ENCODE results near the gene DLG2. TPM values are rescaled to one million over a fixed set of nuclear protein-coding genes. Genes with fewer than 3 reads are reported as not detected.

Gene DLG2
- total and polyA plus RNA-seq, 2 of the 8 experiments (the other 6 are each of a cell fraction or from before 2014, with no cell fraction given) = 1.7 to 14.3 TPM

DNA sequence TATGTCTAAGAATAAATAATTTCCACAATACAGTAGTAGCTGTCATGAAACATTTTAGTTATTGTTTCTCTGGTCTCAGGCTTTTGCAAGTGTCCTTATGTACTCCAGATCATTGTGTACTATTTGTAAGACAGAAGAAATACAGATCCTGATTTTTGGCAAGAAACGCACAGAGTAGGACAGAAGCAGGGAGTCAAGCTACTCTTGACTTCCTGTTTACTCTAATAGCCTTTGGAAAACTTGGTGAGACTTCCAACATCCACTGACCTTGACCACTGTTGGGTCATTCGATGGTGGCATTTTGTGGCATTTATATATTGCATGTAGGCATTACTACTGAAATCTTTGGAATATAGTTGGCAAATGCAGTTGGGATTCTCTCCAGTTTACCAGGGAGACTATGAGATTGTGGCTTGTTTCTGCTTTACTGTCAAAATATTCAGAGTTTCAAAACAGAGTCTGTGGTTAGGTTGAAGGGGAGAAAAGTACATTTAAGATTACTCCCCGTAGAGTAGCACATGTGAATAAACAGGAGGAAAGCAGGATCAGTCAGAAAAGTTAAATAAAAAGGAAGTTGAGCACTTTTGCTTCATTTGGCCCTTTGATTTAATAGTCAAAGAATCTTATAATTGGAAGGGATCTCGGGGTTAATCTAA, 1614.8 kb downstream of the DLG2 start (continued):
- TF ChIP-seq, protein P1, sequence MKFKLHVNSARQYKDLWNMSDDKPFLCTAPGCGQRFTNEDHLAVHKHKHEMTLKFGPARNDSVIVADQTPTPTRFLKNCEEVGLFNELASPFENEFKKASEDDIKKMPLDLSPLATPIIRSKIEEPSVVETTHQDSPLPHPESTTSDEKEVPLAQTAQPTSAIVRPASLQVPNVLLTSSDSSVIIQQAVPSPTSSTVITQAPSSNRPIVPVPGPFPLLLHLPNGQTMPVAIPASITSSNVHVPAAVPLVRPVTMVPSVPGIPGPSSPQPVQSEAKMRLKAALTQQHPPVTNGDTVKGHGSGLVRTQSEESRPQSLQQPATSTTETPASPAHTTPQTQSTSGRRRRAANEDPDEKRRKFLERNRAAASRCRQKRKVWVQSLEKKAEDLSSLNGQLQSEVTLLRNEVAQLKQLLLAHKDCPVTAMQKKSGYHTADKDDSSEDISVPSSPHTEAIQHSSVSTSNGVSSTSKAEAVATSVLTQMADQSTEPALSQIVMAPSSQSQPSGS (IDR thresholded peaks at IDR 0.05; ENCODE audit: low read length) = no peak
- TF ChIP-seq, protein P2, sequence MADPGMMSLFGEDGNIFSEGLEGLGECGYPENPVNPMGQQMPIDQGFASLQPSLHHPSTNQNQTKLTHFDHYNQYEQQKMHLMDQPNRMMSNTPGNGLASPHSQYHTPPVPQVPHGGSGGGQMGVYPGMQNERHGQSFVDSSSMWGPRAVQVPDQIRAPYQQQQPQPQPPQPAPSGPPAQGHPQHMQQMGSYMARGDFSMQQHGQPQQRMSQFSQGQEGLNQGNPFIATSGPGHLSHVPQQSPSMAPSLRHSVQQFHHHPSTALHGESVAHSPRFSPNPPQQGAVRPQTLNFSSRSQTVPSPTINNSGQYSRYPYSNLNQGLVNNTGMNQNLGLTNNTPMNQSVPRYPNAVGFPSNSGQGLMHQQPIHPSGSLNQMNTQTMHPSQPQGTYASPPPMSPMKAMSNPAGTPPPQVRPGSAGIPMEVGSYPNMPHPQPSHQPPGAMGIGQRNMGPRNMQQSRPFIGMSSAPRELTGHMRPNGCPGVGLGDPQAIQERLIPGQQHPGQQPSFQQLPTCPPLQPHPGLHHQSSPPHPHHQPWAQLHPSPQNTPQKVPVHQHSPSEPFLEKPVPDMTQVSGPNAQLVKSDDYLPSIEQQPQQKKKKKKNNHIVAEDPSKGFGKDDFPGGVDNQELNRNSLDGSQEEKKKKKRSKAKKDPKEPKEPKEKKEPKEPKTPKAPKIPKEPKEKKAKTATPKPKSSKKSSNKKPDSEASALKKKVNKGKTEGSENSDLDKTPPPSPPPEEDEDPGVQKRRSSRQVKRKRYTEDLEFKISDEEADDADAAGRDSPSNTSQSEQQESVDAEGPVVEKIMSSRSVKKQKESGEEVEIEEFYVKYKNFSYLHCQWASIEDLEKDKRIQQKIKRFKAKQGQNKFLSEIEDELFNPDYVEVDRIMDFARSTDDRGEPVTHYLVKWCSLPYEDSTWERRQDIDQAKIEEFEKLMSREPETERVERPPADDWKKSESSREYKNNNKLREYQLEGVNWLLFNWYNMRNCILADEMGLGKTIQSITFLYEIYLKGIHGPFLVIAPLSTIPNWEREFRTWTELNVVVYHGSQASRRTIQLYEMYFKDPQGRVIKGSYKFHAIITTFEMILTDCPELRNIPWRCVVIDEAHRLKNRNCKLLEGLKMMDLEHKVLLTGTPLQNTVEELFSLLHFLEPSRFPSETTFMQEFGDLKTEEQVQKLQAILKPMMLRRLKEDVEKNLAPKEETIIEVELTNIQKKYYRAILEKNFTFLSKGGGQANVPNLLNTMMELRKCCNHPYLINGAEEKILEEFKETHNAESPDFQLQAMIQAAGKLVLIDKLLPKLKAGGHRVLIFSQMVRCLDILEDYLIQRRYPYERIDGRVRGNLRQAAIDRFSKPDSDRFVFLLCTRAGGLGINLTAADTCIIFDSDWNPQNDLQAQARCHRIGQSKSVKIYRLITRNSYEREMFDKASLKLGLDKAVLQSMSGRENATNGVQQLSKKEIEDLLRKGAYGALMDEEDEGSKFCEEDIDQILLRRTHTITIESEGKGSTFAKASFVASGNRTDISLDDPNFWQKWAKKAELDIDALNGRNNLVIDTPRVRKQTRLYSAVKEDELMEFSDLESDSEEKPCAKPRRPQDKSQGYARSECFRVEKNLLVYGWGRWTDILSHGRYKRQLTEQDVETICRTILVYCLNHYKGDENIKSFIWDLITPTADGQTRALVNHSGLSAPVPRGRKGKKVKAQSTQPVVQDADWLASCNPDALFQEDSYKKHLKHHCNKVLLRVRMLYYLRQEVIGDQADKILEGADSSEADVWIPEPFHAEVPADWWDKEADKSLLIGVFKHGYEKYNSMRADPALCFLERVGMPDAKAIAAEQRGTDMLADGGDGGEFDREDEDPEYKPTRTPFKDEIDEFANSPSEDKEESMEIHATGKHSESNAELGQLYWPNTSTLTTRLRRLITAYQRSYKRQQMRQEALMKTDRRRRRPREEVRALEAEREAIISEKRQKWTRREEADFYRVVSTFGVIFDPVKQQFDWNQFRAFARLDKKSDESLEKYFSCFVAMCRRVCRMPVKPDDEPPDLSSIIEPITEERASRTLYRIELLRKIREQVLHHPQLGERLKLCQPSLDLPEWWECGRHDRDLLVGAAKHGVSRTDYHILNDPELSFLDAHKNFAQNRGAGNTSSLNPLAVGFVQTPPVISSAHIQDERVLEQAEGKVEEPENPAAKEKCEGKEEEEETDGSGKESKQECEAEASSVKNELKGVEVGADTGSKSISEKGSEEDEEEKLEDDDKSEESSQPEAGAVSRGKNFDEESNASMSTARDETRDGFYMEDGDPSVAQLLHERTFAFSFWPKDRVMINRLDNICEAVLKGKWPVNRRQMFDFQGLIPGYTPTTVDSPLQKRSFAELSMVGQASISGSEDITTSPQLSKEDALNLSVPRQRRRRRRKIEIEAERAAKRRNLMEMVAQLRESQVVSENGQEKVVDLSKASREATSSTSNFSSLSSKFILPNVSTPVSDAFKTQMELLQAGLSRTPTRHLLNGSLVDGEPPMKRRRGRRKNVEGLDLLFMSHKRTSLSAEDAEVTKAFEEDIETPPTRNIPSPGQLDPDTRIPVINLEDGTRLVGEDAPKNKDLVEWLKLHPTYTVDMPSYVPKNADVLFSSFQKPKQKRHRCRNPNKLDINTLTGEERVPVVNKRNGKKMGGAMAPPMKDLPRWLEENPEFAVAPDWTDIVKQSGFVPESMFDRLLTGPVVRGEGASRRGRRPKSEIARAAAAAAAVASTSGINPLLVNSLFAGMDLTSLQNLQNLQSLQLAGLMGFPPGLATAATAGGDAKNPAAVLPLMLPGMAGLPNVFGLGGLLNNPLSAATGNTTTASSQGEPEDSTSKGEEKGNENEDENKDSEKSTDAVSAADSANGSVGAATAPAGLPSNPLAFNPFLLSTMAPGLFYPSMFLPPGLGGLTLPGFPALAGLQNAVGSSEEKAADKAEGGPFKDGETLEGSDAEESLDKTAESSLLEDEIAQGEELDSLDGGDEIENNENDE (IDR thresholded peaks at IDR 0.05; ENCODE audit: insufficient replicate concordance, low read length) = no peak
- no peak for TF ChIP-seq TAF7 (optimal IDR thresholded peaks at IDR 0.05; ENCODE audit: borderline replicate concordance, low read depth, low read length)
